HG03175 (cell line): ENCODE measurements around the gene EOMES.
"Not testable (repeated sequence)": the region's sequence is repeated elsewhere in the genome, so short reads cannot be mapped to it uniquely, and the experiment has no call there.

Experiments
- ATAC-seq: cut with Tn5 transposase; IDR thresholded peaks from one replicate; pipeline ENCODE4 v1.9.1; 2021; ENCODE audit warnings: mild to moderate bottlenecking, moderate library complexity; ENCODE audit not compliant: unreplicated experiment

EOMES gene

DNA sequence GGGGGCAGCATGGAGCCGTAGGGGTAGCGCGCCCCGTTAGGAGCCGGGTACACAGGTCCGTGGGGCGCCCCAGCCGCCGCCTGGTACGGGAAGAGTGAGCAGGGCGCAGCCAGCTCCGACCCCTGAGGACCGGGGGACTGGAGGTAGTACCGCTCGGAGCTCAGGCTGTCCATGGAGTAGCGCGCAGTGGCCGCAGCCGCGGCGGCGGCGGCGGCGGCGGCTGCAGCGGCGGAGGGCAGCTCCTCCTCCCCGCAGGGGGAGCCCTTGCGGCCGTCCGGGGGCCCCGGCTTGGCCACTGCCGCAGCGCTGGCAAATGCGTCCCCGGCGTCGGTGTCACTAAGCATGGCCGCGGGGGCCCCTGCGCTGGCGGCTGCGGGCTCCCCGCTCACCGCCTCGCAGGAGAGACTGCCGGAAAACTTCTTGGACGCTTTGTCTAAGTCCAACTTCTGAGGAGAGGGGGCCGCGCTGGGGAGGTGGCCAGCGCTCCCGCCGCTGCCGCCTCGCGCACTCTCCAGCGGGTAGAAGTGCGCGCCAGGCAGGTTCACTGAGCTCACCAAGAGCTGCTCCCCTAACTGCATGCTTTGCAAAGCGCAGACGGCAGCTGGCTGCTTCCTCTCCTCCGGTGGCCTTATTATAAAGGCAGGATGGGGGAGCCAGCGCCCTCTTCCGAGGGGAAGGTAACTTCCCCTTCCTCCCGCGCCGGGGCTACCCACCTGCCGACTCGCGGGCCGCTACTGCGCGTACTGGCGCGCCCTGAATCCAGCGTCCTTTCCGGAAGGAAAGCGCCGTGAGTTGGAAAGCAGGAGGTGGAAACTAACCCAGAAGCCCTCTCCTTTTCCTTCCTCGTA lies at the start of gene EOMES:
Gene EOMES (minus strand): TSS at position 607 of the 848 bp plus-strand sequence. CDS start 29 bp downstream, at position 578.
- ATAC-seq, result peak; percentile 68

DNA sequence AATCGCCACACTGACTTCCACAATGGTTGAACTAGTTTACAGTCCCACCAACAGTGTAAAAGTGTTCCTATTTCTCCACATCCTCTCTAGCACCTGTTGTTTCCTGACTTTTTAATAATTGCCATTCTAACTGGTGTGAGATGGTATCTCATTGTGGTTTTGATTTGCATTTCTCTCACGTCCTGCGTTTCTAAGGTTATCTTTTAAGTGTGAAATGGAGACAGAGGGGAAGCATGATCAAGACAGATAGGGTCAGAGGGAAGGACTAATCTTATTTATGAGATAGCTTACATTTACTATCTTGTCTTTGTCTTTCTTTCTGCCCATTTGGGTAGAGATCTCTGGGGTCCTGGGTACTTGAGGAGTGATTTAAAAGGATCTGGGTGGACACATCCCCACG lies 48.3 kb upstream of the EOMES start:
- ATAC-seq, result not testable (repeated sequence)

DNA sequence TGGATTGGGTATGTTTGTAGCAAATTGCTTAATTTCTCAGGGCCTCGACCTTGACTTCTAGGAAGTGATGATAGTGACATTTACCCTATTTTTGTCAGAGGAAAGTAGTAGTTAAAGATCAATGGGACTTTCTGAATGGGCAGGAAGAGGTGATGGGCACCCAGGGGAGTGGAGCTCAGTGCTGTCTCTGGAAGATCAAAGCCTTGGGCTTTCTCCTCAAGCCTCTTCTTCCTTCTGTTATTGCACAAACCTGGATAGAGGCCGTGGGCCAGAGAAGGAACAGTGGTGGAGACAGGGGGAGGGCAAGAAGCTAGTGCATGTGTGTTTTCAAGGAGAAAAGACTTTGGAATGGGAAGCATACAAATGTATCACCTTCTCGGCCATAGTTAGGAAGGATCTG lies 44.9 kb upstream of the EOMES start:
- ATAC-seq, result no peak

DNA sequence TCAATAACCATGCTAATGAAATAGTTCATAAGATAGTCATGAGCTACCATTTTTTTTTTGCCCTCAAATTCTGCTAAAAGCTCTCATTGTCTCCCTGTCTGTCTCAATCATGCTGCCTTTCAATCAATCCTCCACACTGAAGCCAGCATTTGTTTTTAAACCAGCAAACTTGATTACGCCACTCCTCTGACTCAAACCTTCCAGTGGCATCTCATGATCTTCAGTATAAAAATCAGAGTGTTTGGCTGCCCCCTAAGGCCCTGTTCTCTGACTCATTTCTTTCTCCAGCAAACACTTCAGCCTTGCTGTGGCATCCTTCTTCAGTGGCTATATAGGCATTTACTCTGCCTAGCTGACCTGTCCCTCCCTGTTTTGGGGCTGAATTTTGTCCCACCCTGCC lies 36.0 kb upstream of the EOMES start:
- ATAC-seq, result no peak

DNA sequence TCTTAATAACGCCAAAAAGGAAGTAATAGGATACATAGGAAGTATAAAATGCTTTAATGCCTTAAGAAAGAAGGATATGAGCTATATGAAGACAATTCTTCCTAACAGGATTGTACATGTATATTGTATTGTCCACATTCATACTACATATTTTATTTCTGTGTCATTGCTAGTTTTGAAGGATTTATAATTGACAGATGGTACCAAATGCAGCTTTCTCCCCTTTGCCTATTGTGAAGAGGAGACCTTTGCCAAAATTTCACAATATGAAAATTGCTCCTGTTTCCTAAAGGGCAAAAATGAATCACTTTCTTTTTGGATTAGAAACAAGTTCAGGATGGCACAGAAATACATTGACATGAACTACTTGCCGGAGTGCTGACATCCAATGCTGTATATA lies 34.8 kb upstream of the EOMES start:
- ATAC-seq, result no peak

DNA sequence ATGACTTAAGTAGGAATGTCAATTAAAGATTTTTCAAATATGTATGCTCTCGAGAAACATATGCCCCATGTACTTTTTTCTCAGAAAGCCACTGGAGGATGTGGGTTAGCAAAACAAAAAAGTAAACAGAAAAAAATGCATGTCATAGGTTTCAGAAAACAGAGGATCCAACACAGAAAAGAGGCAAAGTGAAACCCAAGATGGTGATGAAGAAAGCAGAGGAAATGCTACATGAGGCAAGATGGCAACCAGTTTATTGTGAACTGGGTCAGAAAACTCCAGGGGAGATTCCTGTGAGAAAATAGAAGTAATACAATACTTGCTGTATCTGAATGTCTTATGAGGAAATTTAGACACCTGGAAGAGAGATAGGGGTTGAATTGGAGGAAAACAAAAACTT lies 30.8 kb upstream of the EOMES start:
- ATAC-seq, result no peak

DNA sequence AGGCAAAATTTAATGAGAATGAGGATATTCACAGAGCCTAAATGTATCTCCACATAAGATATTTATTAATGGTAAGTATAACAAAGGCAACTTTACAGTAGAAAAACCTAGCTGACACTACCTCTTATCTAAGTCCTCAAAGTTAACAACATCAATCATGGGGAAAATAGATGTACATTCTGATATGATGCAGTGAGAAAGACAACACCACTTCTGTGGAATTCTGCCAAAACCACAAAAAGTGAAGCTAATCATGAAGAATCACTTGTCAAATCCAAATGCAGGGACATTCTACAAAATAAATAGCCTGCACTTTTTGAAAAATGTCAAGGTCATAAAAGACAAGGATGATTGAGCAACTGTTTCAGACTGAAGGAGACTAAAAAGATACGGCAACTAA lies 27.5 kb upstream of the EOMES start:
- ATAC-seq, result no peak

DNA sequence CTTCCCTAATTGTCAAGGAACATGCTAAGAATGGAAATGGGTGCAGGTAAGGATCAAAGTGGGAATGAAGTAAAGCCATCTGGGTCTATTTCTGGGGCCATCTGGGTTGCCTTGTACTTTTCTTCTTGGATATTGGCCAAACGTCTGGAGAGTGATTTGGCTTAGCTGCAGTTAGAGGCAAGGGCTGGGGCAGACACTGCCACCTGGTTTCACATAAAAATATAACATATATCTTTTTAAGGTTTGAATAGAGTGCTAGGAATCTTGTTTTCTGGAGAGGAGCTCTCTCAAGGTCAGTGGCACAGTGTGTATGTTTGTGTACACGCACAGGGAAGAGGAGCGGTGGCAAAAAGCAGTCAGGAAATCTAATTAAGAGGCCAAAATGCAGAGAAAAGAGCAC lies 24.7 kb upstream of the EOMES start:
- no peak for ATAC-seq

DNA sequence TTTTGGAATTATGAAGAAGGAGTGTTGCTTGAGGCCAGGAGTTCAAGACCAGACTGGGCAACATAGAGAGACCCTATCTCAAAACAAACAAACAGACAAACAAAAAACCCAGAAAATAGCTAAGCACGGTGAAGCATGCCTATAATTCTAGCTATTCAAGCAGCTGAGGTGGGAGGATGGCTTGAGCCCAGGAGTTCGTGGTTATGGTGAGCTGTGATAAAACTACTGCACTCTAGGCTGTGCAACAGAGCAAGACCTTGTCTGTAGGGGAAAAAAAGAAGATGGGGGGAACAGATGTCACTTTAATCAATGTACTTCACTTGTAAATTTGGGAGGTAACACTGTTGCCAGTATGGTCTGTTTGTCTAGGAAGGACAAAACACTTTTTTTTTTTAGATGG lies 18.7 kb upstream of the EOMES start:
- ATAC-seq, result no peak

DNA sequence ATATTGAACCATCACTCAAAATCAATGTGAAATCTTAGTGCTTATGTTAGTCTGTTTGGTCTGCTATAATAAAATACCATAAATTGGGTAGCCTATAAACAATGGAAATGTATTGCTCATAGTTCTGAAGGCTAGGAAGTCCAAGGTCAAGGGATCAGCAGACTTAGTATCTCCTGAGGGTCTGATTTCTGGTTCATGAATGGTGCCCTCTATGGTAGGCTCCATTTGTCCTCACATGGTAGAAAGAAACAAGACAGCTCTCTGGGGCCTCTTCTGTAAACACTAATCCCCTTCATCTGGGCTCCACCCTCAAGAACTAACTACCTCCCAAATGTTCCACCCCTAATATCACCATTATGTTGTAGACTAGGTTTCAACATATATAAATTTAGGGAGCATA lies 15.0 kb upstream of the EOMES start:
- no peak for ATAC-seq

DNA sequence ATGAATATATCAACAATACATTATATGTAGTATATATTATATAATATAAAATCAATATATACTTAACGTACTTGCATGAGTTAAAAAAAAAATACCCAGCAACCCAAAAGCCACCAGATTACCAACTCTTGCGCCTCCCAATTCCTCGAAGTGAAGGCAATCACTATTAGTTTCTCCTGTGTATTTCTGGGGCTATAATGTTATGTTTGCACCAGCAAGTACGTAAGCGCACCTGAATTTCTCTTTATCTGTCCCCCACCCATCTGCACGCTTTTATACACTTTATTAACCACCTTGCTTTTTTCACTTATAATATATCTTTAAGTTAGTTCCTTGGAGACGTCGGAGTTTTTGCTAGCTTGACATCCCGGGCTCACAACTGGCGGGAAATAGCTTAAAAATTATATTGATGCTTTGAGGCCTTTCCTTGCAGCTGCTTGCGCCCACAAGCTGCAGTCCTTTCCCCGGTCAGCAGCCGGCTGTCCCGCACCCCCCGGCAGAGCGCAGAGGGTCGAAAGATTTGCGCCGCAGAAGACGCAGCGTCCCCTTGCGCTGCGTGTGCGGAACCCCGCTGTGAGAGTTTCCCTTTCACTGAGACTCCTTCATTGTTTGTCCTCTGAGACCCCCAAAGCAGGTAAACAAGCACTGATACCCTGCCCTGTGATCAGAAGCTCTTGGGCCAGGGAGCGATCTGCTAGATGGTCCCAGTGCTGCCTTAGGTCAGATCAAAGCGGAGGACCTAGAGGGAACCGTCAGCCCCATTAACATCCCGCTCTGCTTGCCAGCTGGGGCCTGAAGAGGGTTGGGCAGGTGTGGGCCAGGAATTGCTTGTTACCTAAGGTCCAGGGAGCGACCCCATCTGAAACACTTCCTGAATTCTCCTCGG lies 8.9 kb upstream of the EOMES start:
- ATAC-seq, result no peak

DNA sequence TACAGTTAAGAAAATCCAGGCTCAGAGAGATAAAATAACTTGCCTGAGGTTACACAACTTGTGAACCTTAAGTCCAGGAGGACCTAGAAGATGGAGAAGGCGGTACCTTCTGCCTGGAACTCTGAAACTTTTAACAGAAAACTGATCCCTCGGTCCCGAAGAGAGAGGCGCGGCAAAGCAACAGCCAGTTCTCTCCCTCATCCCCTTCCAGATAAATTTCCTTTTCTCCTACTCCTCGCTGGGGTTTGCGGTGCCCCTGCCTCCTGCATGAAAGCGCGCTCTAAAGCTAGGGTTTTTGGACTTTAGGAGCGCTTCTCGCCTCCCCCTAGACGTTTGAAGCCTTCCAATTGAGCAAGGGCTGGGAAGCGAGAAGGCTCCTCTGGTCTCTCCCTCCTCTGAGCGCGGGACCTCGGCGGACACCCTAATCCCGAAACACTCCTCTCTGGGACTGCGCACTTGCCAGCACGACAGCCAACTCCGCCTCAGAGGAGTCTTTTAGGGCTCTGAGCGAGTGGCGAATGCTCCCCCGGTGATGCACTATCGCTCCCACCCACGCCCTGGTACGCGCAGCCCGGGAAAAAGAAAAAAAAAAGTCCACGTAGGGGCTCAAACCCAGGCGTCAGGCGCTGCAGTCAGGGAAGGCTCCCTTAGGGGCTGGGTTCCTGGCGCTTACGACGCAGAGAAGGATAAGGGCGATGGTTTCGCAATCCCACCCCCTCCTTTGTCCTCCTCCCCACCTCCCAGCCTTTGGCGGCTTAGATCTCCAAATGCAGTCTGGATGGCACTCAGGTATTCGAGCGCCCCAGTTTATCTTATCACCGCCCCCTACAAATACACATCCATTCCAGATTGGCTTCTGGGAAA lies 7.9 kb upstream of the EOMES start:
- ATAC-seq, result no peak

DNA sequence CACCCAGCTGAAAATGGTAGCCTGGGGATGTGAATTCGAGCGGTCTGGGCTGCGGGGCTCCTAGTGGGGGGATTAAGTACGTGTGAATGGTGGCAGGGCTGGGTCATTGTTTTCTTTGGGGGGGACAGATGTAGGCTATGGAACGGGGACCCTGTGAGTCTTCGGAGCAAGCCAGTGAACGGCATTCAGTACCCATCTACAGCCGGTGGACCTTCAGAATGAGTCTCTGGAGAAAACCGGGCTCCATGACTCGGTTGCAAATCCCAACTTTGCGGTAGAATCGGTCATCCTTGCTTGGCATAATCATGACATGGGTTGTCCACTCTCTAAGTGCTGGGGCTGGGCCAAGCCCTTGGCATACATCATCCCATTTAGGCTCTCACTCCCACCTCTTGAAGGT lies 7.2 kb upstream of the EOMES start:
- ATAC-seq, result no peak

DNA sequence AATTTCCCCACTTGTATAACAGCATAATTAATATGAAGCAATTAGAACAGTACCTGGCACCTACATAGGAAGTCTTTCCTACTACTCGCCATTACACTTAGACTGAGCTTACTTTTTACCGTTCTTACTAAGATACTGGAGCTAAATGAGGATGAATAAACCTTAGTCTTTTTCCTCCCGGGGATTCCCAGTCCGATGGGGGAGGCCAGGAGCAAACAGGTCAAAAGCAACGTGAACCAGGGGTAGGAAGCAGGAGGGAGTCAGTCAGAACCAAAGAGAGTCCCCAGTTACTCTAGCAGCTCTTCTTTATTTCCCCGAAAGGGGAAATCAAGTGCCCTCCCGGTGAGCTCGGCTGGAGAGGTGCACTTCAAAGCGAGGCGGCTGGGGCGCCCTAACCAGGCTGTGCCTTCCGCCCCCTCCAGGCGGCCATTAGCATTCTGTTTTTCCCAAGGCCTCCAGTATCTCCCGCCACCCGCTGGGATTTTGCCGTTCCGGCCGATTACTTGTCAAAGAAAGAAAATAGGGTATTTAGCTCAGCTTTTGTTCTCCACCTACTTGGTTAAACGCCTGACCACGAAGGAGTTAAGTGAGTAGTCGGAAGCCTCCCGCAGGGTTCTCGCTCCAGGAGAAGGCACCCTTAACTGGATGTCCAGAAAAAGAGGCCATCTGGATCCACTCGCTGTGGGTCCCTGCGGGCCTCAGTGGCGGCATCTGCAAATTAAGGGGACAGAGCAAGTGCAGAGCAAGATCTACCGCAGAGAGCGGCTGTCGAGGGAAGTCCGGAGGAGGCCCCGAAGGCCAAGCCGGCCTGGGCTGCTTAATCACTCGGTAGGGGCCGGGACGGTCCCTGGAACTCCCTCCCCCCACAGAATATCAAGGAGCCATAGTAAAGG lies 6.3 kb upstream of the EOMES start:
- ATAC-seq, result peak; percentile 67

DNA sequence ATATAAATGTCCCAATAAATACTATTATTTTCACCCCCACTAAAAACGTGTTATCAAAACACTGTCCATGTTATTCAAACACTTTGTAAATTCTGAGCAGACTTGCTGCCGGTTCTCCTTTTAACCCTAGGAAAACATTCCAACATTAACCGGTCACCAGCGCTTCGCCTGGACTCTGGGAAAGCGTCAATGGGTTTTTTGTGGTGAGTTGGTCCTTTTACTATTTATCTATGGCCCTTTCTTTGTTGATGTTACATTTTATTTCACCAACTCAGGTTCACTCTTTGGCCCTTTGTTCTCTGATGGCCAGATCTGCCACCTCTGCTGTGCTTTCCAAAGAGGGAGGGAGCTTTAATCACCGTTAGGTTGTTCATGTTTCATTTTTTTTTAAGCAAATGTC lies 4.1 kb upstream of the EOMES start:
- no peak for ATAC-seq

DNA sequence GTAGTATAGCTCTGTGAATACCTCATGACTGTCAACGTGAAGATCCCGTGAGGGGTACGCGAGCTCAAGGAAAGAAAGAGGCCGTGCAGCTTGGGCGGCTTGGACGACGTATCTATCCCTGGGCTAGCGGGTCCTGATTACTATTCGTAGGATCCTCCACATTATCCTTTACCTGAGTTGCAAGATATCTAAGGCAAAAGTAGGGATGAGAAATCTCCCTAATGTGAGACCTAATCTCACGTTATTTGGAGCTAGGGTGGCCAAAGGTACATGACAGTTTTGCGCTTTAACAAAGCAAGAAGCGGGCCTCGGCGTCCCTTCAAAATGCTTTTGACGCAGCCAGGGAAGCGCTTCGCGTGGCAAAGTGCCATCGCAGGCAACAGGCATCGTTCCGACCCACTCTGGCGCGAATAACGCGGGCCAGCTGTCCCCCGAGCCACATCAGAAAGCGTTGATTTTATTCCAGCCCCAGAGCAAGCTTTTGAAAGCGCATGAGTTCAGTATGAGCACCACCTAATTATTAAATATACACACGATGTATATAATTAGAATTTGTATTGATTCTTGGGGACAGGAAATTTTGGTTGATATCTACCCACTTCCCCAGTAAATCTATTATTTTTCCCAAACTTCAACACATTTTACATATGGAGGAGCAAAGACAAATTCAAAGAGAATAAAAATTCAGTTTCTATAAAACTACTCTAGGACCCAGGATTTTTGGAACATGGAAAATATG lies 2.5 kb upstream of the EOMES start:
- no peak for ATAC-seq

DNA sequence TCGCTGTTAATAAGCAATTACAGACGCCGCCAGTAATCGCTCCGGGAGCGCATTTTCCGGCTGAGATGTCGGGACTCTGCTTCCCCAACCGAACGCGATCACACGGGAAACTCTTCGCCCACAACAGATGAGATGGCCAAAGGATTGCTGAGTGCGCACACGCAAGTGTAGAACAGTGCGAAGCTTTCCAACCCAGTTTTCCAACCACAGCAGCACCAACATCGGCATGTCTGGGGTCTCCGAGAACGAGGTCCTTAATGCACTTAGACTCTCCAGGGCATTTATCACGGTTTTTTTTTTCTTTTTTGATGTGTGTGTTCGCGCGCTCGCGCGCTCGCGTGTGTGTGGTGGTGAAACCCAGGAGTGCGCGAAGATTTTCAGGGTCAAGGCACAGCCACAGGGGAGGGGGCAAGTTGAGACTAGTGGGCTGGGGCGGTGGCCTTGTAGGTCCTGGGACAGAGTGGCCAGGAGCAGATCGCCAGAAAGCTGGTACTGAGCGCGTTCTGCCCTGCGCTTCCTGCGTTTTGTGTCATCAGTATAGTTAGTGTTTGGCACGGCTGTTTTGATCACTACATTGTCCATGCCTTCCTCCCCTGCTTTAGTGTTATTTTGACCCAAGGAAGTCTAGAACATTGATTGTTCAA lies 1.8 kb upstream of the EOMES start:
- ATAC-seq, result no peak

DNA sequence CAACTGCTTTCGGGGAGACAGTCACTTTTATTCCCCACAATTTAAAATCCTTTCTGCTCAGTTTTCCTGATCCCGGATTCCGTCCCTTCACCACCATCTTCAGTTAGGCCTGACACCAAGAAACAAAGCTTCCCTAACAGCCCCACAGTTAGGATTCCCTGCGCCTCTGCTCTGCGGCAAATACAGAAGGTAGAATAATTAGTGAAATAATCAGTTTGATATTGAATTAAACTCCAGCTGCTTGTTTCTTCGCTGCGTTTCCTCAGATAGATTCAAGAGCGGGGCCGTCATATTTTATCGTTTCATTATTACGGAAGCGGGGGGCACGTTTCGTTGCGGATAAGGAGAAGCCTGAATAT lies 1.3 kb upstream of the EOMES start:
- ATAC-seq, result no peak

DNA sequence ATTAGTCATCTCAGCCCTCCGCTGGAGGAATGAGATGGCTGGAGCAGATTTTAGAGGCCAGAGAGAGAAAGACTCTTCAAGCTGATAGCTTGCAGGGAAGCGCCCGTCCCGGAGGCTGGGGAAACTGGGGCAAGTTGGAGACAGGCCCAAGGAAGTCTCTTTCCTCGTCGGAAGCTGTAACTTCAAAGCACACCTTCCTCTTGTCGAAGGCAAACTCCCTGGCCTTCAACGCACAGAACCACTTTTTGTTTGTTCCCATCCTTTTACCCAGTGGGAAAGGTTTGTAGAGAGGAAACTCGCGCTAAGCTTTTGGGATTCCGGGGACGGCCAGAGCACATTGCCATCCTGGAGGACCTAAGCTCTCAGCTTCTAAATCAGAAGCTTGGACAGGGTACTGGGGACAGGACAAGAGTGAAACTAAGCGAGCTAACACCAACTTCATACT lies 900 bp upstream of the EOMES start:
- no peak for ATAC-seq
